Activated naive CD4-positive, alpha-beta T cell treated with anti-CD3 and anti-CD28 coated beads for 36 hours (primary cell): ENCODE results near the gene ADCY3. TPM values are rescaled to one million over a fixed set of nuclear protein-coding genes. Genes with fewer than 3 reads are reported as not detected.

Experiments used
- CTCF ChIA-PET: fragments of 350-600 bp; sonication (Branson Sonifier 250); formaldehyde crosslinking; loops from one replicate; lab custom pipeline; 2021; ENCODE audit warnings: antibody characterized with exemption; lab: Charles Lee
- DNase-seq: peaks from one replicate; pipeline ENCODE4 v3.0.0-alpha.2; 2020
- H3K27ac Mint-ChIP-seq: one replicate; pipeline ENCODE4 v1.8.0; 2021; ENCODE audit warnings: mild to moderate bottlenecking, mixed read lengths
- H3K27me3 Mint-ChIP-seq: one replicate; pipeline ENCODE4 v1.8.0; 2021; ENCODE audit warnings: low read depth, mixed read lengths
- H3K36me3 Mint-ChIP-seq: one replicate; pipeline ENCODE4 v1.8.0; 2021; ENCODE audit warnings: low read depth, mixed read lengths
- H3K4me1 Mint-ChIP-seq: one replicate; pipeline ENCODE4 v1.8.0; 2021; ENCODE audit warnings: low read depth, mixed read lengths
- H3K4me3 Mint-ChIP-seq: one replicate; pipeline ENCODE4 v1.8.0; 2021; ENCODE audit warnings: mild to moderate bottlenecking, moderate library complexity, mixed read lengths
- H3K9me3 Mint-ChIP-seq: one replicate; pipeline ENCODE4 v1.8.0; 2021; ENCODE audit warnings: mixed read lengths
- intact Hi-C: fragments of 100-400 bp; cut with micrococcal nuclease; formaldehyde crosslinking; loops from one replicate; pipeline ENCODE4 v1.15.1; 2023
- total RNA-seq, 2 experiments: library from RNA; stranded (reverse); gene quantifications; one replicate each; pipeline ENCODE4 v1.2.3, GENCODE V29; 2021

The ADCY3 gene
- total RNA-seq, 2 experiments from 2014 or later, result 44.8 to 49.9 TPM

DNA sequence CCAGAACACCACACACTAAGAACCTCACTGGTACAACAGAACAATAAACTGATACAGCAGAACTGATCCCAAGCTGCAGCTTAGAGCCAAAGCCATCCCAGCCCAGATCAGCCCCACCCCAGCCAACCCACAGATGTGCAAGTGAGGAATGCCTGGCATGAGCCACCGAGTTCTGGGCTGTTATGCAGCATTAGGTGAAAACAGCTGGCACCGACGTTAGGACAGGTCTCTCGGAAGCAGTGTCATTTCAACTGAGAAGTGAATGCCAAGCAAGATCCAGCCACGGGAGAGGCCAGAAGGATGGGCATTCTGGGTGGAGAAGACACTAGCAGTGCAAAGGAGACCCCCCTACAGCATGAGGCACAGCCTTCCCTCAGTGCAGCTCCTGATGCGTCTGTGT is 38.9 kb downstream of the ADCY3 start:
- Mint-ChIP-seq H3K9me3 (no peaks in the 10 kb centered on the region), H3K27ac (no peak overlapping the region), H3K27me3 (no peaks in the 10 kb centered on the region), H3K36me3 (peaks cover 12% of the 10 kb centered on the region), H3K4me1 (peaks cover 14% of the 10 kb centered on the region), H3K4me3 (no peak overlapping the region)
- intact Hi-C loops, result no loop called here
- CTCF ChIA-PET, result interaction anchor here (1.2 kb wide), 1 partner anchor 10 kb away, joined by 3 read pairs; no protein-coding TSS in a partner anchor
- DNase-seq, result no peak

- intact Hi-C loops, result no loop called here
- Mint-ChIP-seq H3K4me3 (no peak overlapping the region), H3K36me3 (peaks cover 5% of the 10 kb centered on the region), H3K9me3 (no peaks in the 10 kb centered on the region), H3K4me1 (peaks cover under 1% of the 10 kb centered on the region), H3K27me3 (no peaks in the 10 kb centered on the region), H3K27ac (no peak overlapping the region)
- CTCF ChIA-PET, result interaction anchor here (0.5 kb wide), 1 partner anchor 8 kb away, joined by 5 read pairs; no protein-coding TSS in a partner anchor
- DNase-seq, result no peak
Measured at GRCh38 chr2:24878341-24878740, 41.7 kb downstream of the ADCY3 start.

GRCh38 chr2:24877646-24878045 is 42.4 kb downstream of the ADCY3 start:
- Mint-ChIP-seq H3K36me3 (peaks cover 5% of the 10 kb centered on the region), H3K27me3 (no peaks in the 10 kb centered on the region), H3K4me1 (no peaks in the 10 kb centered on the region), H3K27ac (no peak overlapping the region), H3K9me3 (no peaks in the 10 kb centered on the region), H3K4me3 (no peak overlapping the region)
- CTCF ChIA-PET, result interaction anchor here (0.6 kb wide), 1 partner anchor 454 kb away, joined by 4 read pairs; no protein-coding TSS in a partner anchor
- no peak for DNase-seq
- intact Hi-C loops, result no loop called here

DNA sequence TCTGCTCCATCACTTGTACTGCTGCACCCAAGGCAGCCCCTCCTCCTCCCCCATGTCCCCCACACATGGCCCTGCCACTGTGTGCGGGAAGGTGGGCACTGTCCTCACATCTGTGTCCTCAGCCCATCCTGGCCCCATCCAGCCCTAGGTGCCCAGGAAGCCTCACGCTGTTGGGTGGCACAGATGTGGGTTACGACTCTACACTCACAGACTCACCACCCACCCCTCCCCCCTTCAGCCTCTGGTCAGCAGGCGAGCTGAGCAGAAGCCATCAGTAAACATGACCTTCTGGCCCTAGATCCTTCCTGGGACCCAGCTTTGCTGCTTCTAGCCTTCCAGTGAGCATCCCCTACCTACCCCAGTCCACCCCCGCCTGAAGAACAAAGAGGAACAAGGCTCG is 43.0 kb downstream of the ADCY3 start:
- Mint-ChIP-seq H3K27me3 (no peaks in the 10 kb centered on the region), H3K4me3 (no peak overlapping the region), H3K4me1 (no peaks in the 10 kb centered on the region), H3K27ac (no peak overlapping the region), H3K9me3 (no peaks in the 10 kb centered on the region), H3K36me3 (peaks cover 8% of the 10 kb centered on the region)
- DNase-seq, result no peak
- CTCF ChIA-PET, result interaction anchor here (0.6 kb wide), 2 partner anchors 453 to 711 kb away, joined by 3 to 4 read pairs; no protein-coding TSS in a partner anchor
- intact Hi-C loops, result no loop called here

GRCh38 chr2:24875901-24876300 is 44.1 kb downstream of the ADCY3 start:
- Mint-ChIP-seq H3K4me1 (no peaks in the 10 kb centered on the region), H3K27ac (no peak overlapping the region), H3K27me3 (no peaks in the 10 kb centered on the region), H3K9me3 (no peaks in the 10 kb centered on the region), H3K36me3 (peaks cover 15% of the 10 kb centered on the region), H3K4me3 (no peak overlapping the region)
- DNase-seq, result no peak
- intact Hi-C loops, result no loop called here
- CTCF ChIA-PET, result interaction anchor here (0.7 kb wide), 1 partner anchor 254 kb away, joined by 3 read pairs; no protein-coding TSS in a partner anchor

GRCh38 chr2:24875272-24875671 is 44.8 kb downstream of the ADCY3 start:
- no peak for DNase-seq
- peaks cover 19% of the 10 kb centered on the region for H3K36me3 Mint-ChIP-seq
- intact Hi-C loops, result no loop called here
- H3K27me3 Mint-ChIP-seq, result no peaks in the 10 kb centered on the region
- H3K27ac Mint-ChIP-seq, result no peak overlapping the region
- H3K4me3 Mint-ChIP-seq, result no peak overlapping the region
- H3K4me1 Mint-ChIP-seq, result no peaks in the 10 kb centered on the region
- H3K9me3 Mint-ChIP-seq, result no peaks in the 10 kb centered on the region
- CTCF ChIA-PET, result no interaction called here

DNA sequence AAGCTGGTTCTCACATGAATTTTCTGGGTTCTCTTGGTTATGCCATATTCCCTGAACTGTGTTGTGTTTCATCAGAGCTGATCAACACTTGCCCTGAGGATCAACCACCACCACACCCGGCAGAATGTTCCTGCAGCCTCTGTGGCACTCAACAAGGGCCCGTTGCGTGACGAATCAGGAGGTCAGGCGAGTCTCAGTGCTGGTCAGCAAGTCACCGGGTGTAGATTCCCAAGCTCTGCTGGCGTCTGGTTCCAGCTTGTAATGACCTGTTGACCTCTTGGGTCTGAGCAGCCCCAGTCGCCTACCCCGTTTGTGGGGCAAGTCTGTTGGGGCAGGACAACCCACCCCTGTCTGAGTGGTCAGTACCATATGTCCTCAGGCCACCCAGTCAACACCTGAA is 46.0 kb downstream of the ADCY3 start:
- Mint-ChIP-seq H3K36me3 (peaks cover 22% of the 10 kb centered on the region), H3K4me3 (no peak overlapping the region), H3K4me1 (no peaks in the 10 kb centered on the region), H3K27ac (no peak overlapping the region), H3K9me3 (no peaks in the 10 kb centered on the region), H3K27me3 (no peaks in the 10 kb centered on the region)
- intact Hi-C loops, result no loop called here
- CTCF ChIA-PET, result interaction anchor here (0.6 kb wide), 1 partner anchor 31 kb away, joined by 3 read pairs; no protein-coding TSS in a partner anchor
- DNase-seq, result no peak

GRCh38 chr2:24873619-24874018 is 46.4 kb downstream of the ADCY3 start:
- Mint-ChIP-seq H3K36me3 (peaks cover 22% of the 10 kb centered on the region), H3K4me1 (no peaks in the 10 kb centered on the region), H3K27me3 (no peaks in the 10 kb centered on the region), H3K4me3 (no peak overlapping the region), H3K9me3 (no peaks in the 10 kb centered on the region), H3K27ac (no peak overlapping the region)
- CTCF ChIA-PET, result no interaction called here
- intact Hi-C loops, result no loop called here
- no peak for DNase-seq

GRCh38 chr2:24872344-24873115 is 47.5 kb downstream of the ADCY3 start:
- CTCF ChIA-PET, result no interaction called here
- no peak overlapping the region for H3K27ac Mint-ChIP-seq
- no peak overlapping the region for H3K4me3 Mint-ChIP-seq

DNA sequence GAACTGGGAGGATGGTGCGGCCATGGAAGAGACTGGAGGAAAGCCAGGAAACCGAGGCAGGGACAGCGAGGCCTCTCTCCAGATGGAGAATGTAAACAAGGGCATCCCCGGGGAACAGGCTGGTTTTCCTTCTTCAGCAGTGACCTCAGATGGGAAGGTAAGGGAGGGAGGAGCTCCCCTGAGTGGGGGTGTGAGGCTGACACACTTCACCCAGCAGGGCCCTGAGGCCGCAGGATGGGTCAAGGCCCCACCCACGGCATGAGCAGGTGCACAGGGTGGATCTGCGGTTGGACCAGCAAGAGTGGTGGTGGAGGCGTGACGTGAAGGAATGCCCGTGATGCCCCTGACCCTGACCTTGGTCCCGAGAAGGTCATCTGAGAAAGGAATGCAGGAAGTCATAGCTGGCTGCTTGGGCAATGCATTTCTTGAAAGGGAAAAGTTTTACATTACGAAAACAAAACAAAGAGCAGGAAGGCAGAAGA is 48.1 kb downstream of the ADCY3 start:
- intact Hi-C loops, result no loop called here
- H3K36me3 Mint-ChIP-seq, result peaks cover 28% of the 10 kb centered on the region
- DNase-seq, result no peak
- no peak overlapping the region for H3K27ac Mint-ChIP-seq
- H3K4me3 Mint-ChIP-seq, result no peak overlapping the region
- no peaks in the 10 kb centered on the region for H3K27me3 Mint-ChIP-seq
- no peaks in the 10 kb centered on the region for H3K9me3 Mint-ChIP-seq
- CTCF ChIA-PET, result no interaction called here
- H3K4me1 Mint-ChIP-seq, result no peaks in the 10 kb centered on the region

More at GRCh38 chr2:24872344-24873115, 47.5 kb downstream of the ADCY3 start:
- intact Hi-C loops, result no loop called here
- H3K27me3 Mint-ChIP-seq, result no peaks in the 10 kb centered on the region
- H3K36me3 Mint-ChIP-seq, result peaks cover 25% of the 10 kb centered on the region
- DNase-seq, result no peak
- no peaks in the 10 kb centered on the region for H3K9me3 Mint-ChIP-seq
- no peaks in the 10 kb centered on the region for H3K4me1 Mint-ChIP-seq

DNA sequence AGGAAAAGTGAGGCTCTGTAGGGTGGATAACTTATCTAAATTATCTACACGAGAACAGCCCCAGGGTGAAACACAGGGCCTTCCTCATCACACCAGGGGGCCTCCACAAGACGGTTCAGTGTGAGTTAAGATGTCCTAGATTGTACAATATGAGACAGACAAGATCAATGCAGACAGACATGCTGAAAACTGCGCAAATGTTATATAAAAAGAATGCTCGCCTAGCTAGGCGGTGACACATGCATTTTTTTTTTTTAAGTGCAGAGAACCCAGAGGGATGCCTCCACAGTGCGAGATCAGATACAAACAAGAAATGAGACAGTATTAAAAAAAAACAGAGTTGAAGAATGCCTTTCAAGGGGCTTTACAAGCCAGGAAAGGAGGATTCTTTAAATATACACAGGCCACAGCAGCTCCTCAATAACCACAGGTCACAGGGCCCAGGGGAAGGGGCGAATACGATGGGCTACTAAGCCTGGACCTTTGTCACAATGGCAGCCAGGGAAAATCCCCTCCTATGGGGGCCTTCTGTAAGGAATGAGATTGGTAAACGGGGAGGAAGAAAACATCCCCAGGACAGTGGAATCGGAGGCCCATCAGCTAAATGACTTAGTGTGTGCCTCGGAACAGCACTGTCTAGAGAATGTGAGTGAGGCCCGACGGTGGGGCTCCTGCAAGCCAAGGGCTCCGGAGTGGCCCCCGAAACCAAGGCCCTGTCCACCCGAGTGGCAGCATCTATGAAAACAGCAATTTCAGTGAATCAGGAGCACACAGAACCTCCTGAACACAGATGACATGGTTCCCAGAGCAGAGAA is 48.9 kb downstream of the ADCY3 start:
- Mint-ChIP-seq H3K4me1 (no peaks in the 10 kb centered on the region), H3K9me3 (no peaks in the 10 kb centered on the region), H3K27me3 (no peaks in the 10 kb centered on the region), H3K36me3 (peaks cover 31% of the 10 kb centered on the region), H3K4me3 (no peak overlapping the region), H3K27ac (no peak overlapping the region)
- CTCF ChIA-PET, result no interaction called here
- intact Hi-C loops, result no loop called here
- DNase-seq, result no peak

- CTCF ChIA-PET, result no interaction called here
- no peak overlapping the region for H3K4me3 Mint-ChIP-seq
- peaks cover 31% of the 10 kb centered on the region for H3K36me3 Mint-ChIP-seq
- no peak for DNase-seq
- no peaks in the 10 kb centered on the region for H3K27me3 Mint-ChIP-seq
- intact Hi-C loops, result no loop called here
- no peaks in the 10 kb centered on the region for H3K4me1 Mint-ChIP-seq
- no peak overlapping the region for H3K27ac Mint-ChIP-seq
- H3K9me3 Mint-ChIP-seq, result no peaks in the 10 kb centered on the region
Measured at GRCh38 chr2:24870440-24870839, 49.6 kb downstream of the ADCY3 start.
